ENCODE measurements around the gene RUSC2. TPM values are rescaled to one million over a fixed set of nuclear protein-coding genes. Genes with fewer than 3 reads are reported as not detected.

The RUSC2 gene
- total and polyA plus RNA-seq, 8 donors, result 9.0 to 27.1 (median 13.6) TPM

GRCh38 chr9:35499029-35499700 is 9.3 kb downstream of the RUSC2 start:
- intact Hi-C loops (cut with DNase I), result no loop called here

GRCh38 chr9:35499701-35500030 is 9.8 kb downstream of the RUSC2 start:
- TF ChIP-seq CTCF (IDR thresholded peaks at IDR 0.05), result no peak
- Histone ChIP-seq H3K27ac (peak overlapping the region in 1 of 4 donors; percentile 27), H3K4me3 (no peak overlapping the region), H3K4me1 (peaks cover 0 to 18% (median 8%) of the 10 kb centered on the region in 3 donors), H3K36me3 (no peaks in the 10 kb centered on the region), H3K27me3 (no peaks in the 10 kb centered on the region), H3K9me3 (no peaks in the 10 kb centered on the region)
- 34 to 43% methylated on average over 2 of the region's 2 CpGs for WGBS, 2 donors
- FAIRE-seq, result no peak
- no peak for ATAC-seq
- intact Hi-C loops (cut with DNase I), result no loop called here
- no peak for DNase-seq

More at GRCh38 chr9:35499029-35499700, 9.3 kb downstream of the RUSC2 start:
- FAIRE-seq (no peak), DNase-seq (no peak), ATAC-seq (peak in 2 of 4 donors; percentile 40 to 77)
- TF ChIP-seq CTCF (IDR thresholded peaks at IDR 0.05), result no peak
- 69 to 70% methylated on average over 2 of the region's 2 CpGs for WGBS, 2 donors
- Histone ChIP-seq H3K4me1 (peaks cover 0 to 18% (median 8%) of the 10 kb centered on the region in 3 donors), H3K27me3 (no peaks in the 10 kb centered on the region), H3K9me3 (no peaks in the 10 kb centered on the region), H3K4me3 (no peak overlapping the region), H3K36me3 (no peaks in the 10 kb centered on the region), H3K27ac (peak overlapping the region in 1 of 4 donors; percentile 27)

GRCh38 chr9:35500130-35500748 is 10.3 kb downstream of the RUSC2 start:
- Histone ChIP-seq H3K27ac (no peak overlapping the region), H3K4me3 (no peak overlapping the region), H3K27me3 (no peaks in the 10 kb centered on the region), H3K36me3 (no peaks in the 10 kb centered on the region), H3K9me3 (no peaks in the 10 kb centered on the region), H3K4me1 (peaks cover 0 to 18% (median 8%) of the 10 kb centered on the region in 3 donors)
- DNase-seq (no peak), FAIRE-seq (no peak), ATAC-seq (no peak)
- no peak for TF ChIP-seq CTCF (IDR thresholded peaks at IDR 0.05)
- whole genome bisulfite sequencing, 2 donors, result 18 to 24% methylated on average over 1 of the region's 1 CpG
- intact Hi-C loops (cut with DNase I), result no loop called here

- Histone ChIP-seq H3K4me3 (no peak overlapping the region), H3K27ac (no peak overlapping the region), H3K4me1 (peaks cover 0 to 18% (median 8%) of the 10 kb centered on the region in 3 donors), H3K36me3 (no peaks in the 10 kb centered on the region), H3K27me3 (no peaks in the 10 kb centered on the region), H3K9me3 (no peaks in the 10 kb centered on the region)
- no peak for ATAC-seq
- no peak for FAIRE-seq
- 13 to 26% methylated on average over 1 of the region's 1 CpG for WGBS, 2 donors
- no peak for TF ChIP-seq CTCF (IDR thresholded peaks at IDR 0.05)
- DNase-seq, result no peak
- intact Hi-C loops (cut with DNase I), result no loop called here
Measured at GRCh38 chr9:35501946-35502345, 12.0 kb downstream of the RUSC2 start.

GRCh38 chr9:35506359-35506758 is 16.4 kb downstream of the RUSC2 start:
- FAIRE-seq (no peak), DNase-seq (no peak)

More at GRCh38 chr9:35506359-35506758, 16.4 kb downstream of the RUSC2 start:
- no peaks in the 10 kb centered on the region for H3K27me3 ChIP-seq
- no peak for ATAC-seq
- no peak for TF ChIP-seq CTCF (IDR thresholded peaks at IDR 0.05)
- no peak overlapping the region for H3K27ac ChIP-seq
- H3K4me1 ChIP-seq, result peaks cover 0 to 8% (median 6%) of the 10 kb centered on the region in 3 donors
- H3K4me3 ChIP-seq, result no peak overlapping the region
- WGBS, 2 donors, result 94% methylated on average over 2 of the region's 2 CpGs
- H3K36me3 ChIP-seq, result no peaks in the 10 kb centered on the region
- intact Hi-C loops (cut with DNase I), result no loop called here
- H3K9me3 ChIP-seq, result no peaks in the 10 kb centered on the region
